Fibroblast of lung (primary cell): ENCODE results near the gene RABGAP1L. TPM values are rescaled to one million over a fixed set of nuclear protein-coding genes. Genes with fewer than 3 reads are reported as not detected.

Source experiments
- DNase-seq, 2 donors: peaks; one replicate each; pipeline versions ENCODE4 v3.0.0 to v3.0.0-alpha.2; 2010; ENCODE audit warnings: low read depth in 2 of 2
- H2AFZ ChIP-seq: 2 replicates; pipeline ENCODE4 v1.5.1; 2012; ENCODE audit warnings: low read length, control low read depth, inconsistent platforms
- H3K27ac ChIP-seq: 2 replicates; pipeline ENCODE4 v1.5.1; 2011; ENCODE audit warnings: low read length, control low read depth; ENCODE audit not compliant: insufficient read depth
- H3K27me3 ChIP-seq: 2 replicates; pipeline ENCODE4 v1.5.1; 2011; ENCODE audit warnings: mild to moderate bottlenecking, low read length; ENCODE audit not compliant: control insufficient read depth, insufficient read depth
- H3K36me3 ChIP-seq: 2 replicates; pipeline ENCODE4 v1.5.1; 2011; ENCODE audit warnings: low read length; ENCODE audit not compliant: control insufficient read depth, insufficient read depth
- H3K4me1 ChIP-seq: 2 replicates; pipeline ENCODE4 v1.5.1; 2011; ENCODE audit warnings: low read length; ENCODE audit not compliant: control insufficient read depth, insufficient read depth; ENCODE audit errors: extremely low read depth
- H3K4me2 ChIP-seq: 2 replicates; pipeline ENCODE4 v1.5.1; 2011; ENCODE audit warnings: low read length, control low read depth; ENCODE audit not compliant: insufficient read depth; ENCODE audit errors: extremely low read depth
- H3K4me3 ChIP-seq, 4 experiments: fragments of 200-600 bp in 1 of 4; sonication (generic) in 1 of 4; replicated peaks in 1 of 4; 2 replicates each; pipeline ENCODE4 v1.5.1; 2011 to 2016; ENCODE audit warnings: low read length in 4 of 4, low read depth in 3 of 4, mild to moderate bottlenecking in 3 of 4, control low read depth in 2 of 4, inconsistent platforms in 1 of 4, mixed read lengths in 1 of 4; ENCODE audit not compliant: insufficient read depth in 1 of 4; ENCODE audit errors: control extremely low read depth in 1 of 4
- H3K79me2 ChIP-seq: 2 replicates; pipeline ENCODE4 v1.5.1; 2012; ENCODE audit warnings: mild to moderate bottlenecking, low read length, inconsistent platforms; ENCODE audit not compliant: control insufficient read depth, insufficient read depth
- H3K9ac ChIP-seq: 2 replicates; pipeline ENCODE4 v1.5.1; 2011; ENCODE audit warnings: mild to moderate bottlenecking, low read length, control low read depth; ENCODE audit not compliant: insufficient read depth
- H3K9me3 ChIP-seq: 2 replicates; pipeline ENCODE4 v1.5.1; 2012; ENCODE audit warnings: low read depth, low read length; ENCODE audit not compliant: control insufficient read depth, insufficient read depth
- H4K20me1 ChIP-seq: 2 replicates; pipeline ENCODE4 v1.5.1; 2011; ENCODE audit warnings: low read length; ENCODE audit not compliant: control insufficient read depth, insufficient read depth; ENCODE audit errors: extremely low read depth
- EZH2 ChIP-seq: IDR thresholded peaks from 2 replicates; pipeline ENCODE4 v1.5.1; 2012; ENCODE audit warnings: low read length, control low read depth, mild to moderate bottlenecking; ENCODE audit errors: missing control alignments
- polyA plus RNA-seq, 2 donors: library from polyadenylated mRNA; depleted of rRNA in 1 of 2; stranded (reverse) in 1 of 2; unstranded in 1 of 2; fragments of >200 nt; gene quantifications; 2 replicates each; pipeline ENCODE4 v1.2.1, GENCODE V29; 2011 to 2012; ENCODE audit warnings: missing spikeins in 1 of 2
- total RNA-seq: library from RNA; depleted of rRNA; stranded (reverse); fragments of >200 nt; gene quantifications from 2 replicates; pipeline ENCODE4 v1.2.1, GENCODE V29; 2014
- TF ChIP-seq, protein P1 (sequence below), 2 donors: IDR thresholded peaks in 1 of 2; conservative IDR thresholded peaks in 1 of 2; 1 replicate in 1 of 2; 2 replicates in 1 of 2; pipeline ENCODE4 v1.5.1; 2011 to 2012; ENCODE audit warnings: low read length in 2 of 2, control low read depth in 1 of 2, inconsistent platforms in 1 of 2, low read depth in 1 of 2, mild to moderate bottlenecking in 1 of 2

Gene RABGAP1L
- total and polyA plus RNA-seq, 2 donors (not counting 1 experiment from before 2014, with no cell fraction given) = 33.8 to 36.5 TPM

DNA sequence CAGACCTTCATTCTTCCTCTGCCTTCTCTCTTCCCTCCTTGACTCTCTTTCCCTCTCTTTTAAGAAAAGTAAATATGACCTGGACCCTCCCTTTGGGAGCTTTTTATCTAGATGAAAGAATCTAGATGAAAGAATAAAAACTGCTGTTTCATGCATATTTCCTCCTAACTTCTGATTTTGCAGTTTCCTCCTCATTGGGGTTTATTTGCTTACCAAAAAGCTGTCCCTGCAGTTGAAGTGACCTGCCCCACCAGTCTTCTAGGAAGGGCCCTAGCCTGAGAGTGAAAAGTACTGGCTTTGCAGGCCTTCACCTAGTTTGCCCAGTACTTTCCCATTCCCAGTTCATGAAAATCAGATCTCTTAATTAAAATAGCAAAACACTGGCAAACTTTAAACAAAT lies 812.1 kb downstream of the RABGAP1L start:
- Histone ChIP-seq H3K27me3 (no peaks in the 10 kb centered on the region), H3K36me3 (no peaks in the 10 kb centered on the region), H3K9ac (no peak overlapping the region), H2AFZ (no peak overlapping the region), H3K4me3 (no peak overlapping the region), H4K20me1 (no peaks in the 10 kb centered on the region), H3K4me2 (no peak overlapping the region), H3K4me1 (no peaks in the 10 kb centered on the region), H3K9me3 (no peaks in the 10 kb centered on the region), H3K79me2 (no peaks in the 10 kb centered on the region), H3K27ac (no peak overlapping the region)
- TF ChIP-seq, protein P1, sequence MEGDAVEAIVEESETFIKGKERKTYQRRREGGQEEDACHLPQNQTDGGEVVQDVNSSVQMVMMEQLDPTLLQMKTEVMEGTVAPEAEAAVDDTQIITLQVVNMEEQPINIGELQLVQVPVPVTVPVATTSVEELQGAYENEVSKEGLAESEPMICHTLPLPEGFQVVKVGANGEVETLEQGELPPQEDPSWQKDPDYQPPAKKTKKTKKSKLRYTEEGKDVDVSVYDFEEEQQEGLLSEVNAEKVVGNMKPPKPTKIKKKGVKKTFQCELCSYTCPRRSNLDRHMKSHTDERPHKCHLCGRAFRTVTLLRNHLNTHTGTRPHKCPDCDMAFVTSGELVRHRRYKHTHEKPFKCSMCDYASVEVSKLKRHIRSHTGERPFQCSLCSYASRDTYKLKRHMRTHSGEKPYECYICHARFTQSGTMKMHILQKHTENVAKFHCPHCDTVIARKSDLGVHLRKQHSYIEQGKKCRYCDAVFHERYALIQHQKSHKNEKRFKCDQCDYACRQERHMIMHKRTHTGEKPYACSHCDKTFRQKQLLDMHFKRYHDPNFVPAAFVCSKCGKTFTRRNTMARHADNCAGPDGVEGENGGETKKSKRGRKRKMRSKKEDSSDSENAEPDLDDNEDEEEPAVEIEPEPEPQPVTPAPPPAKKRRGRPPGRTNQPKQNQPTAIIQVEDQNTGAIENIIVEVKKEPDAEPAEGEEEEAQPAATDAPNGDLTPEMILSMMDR (conservative IDR thresholded peaks at IDR 0.05 in 1 of 2, IDR thresholded peaks at IDR 0.05 in 1 of 2; ENCODE audit: low read depth in 1 of 2, low read length in 2 of 2) = no peak
- no peak for TF ChIP-seq EZH2
- DNase-seq = no peak

DNA sequence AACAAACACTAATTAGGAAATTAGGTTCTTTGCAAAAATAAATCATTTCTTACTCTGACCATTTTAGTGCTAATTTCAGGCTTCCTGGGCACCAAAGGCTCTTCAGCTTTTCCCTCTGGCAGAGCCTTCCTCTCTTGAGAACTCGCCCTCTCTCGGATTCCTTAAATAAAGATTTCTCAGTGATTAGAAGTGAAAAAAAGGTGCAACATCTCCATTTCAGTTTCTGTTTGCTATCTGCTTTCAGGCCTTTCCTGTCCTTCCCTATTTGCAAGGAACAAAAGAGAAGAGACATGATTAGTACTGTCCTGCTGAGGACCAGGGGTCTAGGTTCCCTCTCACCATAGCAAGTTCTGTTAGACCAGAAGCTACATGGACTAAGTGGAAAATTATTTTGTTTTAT lies 812.6 kb downstream of the RABGAP1L start:
- Histone ChIP-seq H3K9ac (no peak overlapping the region), H3K4me2 (no peak overlapping the region), H3K9me3 (no peaks in the 10 kb centered on the region), H3K36me3 (no peaks in the 10 kb centered on the region), H4K20me1 (no peaks in the 10 kb centered on the region), H3K4me3 (no peak overlapping the region), H3K27me3 (no peaks in the 10 kb centered on the region), H3K79me2 (no peaks in the 10 kb centered on the region), H2AFZ (no peak overlapping the region), H3K27ac (no peak overlapping the region), H3K4me1 (no peaks in the 10 kb centered on the region)
- TF ChIP-seq, protein P1 (conservative IDR thresholded peaks at IDR 0.05 in 1 of 2, IDR thresholded peaks at IDR 0.05 in 1 of 2; ENCODE audit: low read depth in 1 of 2, low read length in 2 of 2) = no peak
- TF ChIP-seq EZH2 = no peak
- no peak for DNase-seq

DNA sequence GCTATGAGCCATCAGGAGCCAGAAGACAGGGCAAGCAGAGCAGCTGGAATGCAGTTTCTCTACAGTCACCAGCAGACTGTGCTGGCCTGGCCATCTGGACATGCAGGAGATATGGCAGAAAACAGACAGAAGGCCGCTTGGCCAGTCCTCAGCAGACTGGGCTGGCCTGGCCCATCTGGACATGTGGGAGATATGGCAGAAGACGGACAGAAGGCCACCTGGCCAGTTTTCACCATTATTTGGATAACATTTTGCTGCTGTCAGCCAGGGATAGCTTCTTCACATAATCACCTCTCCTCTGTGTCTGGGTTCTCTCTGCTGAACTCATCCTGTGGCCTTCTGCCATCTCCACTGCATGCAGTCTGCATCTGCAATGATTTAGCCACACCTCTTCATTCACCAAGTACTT lies 815.4 kb downstream of the RABGAP1L start:
- no peak overlapping the region for H3K27ac ChIP-seq

More for the DNA sequence above, 815.4 kb downstream of the RABGAP1L start:
- H3K9ac ChIP-seq = no peak overlapping the region
- H3K27me3 ChIP-seq = no peaks in the 10 kb centered on the region
- no peak overlapping the region for H2AFZ ChIP-seq
- no peaks in the 10 kb centered on the region for H3K4me1 ChIP-seq
- peak in 1 of 2 donors; percentile 33 for DNase-seq
- no peaks in the 10 kb centered on the region for H4K20me1 ChIP-seq
- H3K79me2 ChIP-seq = no peaks in the 10 kb centered on the region
- TF ChIP-seq, protein P1 (conservative IDR thresholded peaks at IDR 0.05 in 1 of 2, IDR thresholded peaks at IDR 0.05 in 1 of 2; ENCODE audit: low read depth in 1 of 2, low read length in 2 of 2) = no peak
- TF ChIP-seq EZH2 = no peak
- H3K36me3 ChIP-seq = no peaks in the 10 kb centered on the region
- no peak overlapping the region for H3K4me3 ChIP-seq
- no peaks in the 10 kb centered on the region for H3K9me3 ChIP-seq
- no peak overlapping the region for H3K4me2 ChIP-seq
